Measurements from ENCODE around the gene TMCC1.

DNA sequence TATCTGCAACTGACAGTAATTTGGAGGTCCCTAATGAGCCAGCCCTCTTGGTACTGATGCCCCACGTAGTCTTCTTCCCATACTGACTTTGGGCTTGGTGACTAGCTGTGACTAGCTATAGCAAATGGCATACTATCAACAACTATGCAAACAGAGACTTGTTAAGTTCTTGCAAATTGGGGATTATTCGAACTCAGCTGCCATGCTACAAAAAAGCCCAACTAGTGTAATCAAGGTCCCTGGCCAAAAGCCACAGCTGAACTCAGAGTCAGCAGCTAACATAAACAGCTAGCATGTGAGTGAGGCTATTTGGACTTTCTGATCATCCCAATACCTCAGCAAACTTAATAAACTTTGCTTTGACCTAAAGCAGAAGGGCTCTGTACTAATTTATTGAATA is 165.8 kb downstream of the TMCC1 start:
- TF ChIP-seq, protein P1, sequence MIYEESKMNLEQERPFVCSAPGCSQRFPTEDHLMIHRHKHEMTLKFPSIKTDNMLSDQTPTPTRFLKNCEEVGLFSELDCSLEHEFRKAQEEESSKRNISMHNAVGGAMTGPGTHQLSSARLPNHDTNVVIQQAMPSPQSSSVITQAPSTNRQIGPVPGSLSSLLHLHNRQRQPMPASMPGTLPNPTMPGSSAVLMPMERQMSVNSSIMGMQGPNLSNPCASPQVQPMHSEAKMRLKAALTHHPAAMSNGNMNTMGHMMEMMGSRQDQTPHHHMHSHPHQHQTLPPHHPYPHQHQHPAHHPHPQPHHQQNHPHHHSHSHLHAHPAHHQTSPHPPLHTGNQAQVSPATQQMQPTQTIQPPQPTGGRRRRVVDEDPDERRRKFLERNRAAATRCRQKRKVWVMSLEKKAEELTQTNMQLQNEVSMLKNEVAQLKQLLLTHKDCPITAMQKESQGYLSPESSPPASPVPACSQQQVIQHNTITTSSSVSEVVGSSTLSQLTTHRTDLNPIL (CRISPR knock-in tag; IDR thresholded peaks at IDR 0.05; ENCODE audit: low read depth) = no peak
- TF ChIP-seq, protein P2, sequence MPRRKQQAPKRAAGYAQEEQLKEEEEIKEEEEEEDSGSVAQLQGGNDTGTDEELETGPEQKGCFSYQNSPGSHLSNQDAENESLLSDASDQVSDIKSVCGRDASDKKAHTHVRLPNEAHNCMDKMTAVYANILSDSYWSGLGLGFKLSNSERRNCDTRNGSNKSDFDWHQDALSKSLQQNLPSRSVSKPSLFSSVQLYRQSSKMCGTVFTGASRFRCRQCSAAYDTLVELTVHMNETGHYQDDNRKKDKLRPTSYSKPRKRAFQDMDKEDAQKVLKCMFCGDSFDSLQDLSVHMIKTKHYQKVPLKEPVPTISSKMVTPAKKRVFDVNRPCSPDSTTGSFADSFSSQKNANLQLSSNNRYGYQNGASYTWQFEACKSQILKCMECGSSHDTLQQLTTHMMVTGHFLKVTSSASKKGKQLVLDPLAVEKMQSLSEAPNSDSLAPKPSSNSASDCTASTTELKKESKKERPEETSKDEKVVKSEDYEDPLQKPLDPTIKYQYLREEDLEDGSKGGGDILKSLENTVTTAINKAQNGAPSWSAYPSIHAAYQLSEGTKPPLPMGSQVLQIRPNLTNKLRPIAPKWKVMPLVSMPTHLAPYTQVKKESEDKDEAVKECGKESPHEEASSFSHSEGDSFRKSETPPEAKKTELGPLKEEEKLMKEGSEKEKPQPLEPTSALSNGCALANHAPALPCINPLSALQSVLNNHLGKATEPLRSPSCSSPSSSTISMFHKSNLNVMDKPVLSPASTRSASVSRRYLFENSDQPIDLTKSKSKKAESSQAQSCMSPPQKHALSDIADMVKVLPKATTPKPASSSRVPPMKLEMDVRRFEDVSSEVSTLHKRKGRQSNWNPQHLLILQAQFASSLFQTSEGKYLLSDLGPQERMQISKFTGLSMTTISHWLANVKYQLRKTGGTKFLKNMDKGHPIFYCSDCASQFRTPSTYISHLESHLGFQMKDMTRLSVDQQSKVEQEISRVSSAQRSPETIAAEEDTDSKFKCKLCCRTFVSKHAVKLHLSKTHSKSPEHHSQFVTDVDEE (CRISPR knock-in tag; IDR thresholded peaks at IDR 0.05) = no peak
- TF ChIP-seq ARNTL (CRISPR knock-in tag; IDR thresholded peaks at IDR 0.05; ENCODE audit: borderline replicate concordance, low read depth) (no peak), ZC3H10 (CRISPR knock-in tag; IDR thresholded peaks at IDR 0.05) (no peak), RARB (CRISPR knock-in tag; IDR thresholded peaks at IDR 0.05) (no peak), ZNF70 (CRISPR knock-in tag; IDR thresholded peaks at IDR 0.05) (no peak), CSDC2 (CRISPR knock-in tag; IDR thresholded peaks at IDR 0.05) (no peak), TCF4 (CRISPR knock-in tag; IDR thresholded peaks at IDR 0.05; ENCODE audit: borderline replicate concordance) (no peak), ZNF565 (CRISPR knock-in tag; conservative IDR thresholded peaks at IDR 0.05; ENCODE audit: low read depth) (no peak)
